Keratinocyte (primary cell): ENCODE measurements around the gene TLK1. TPM values are rescaled to one million over a fixed set of nuclear protein-coding genes. Genes with fewer than 3 reads are reported as not detected.

Source experiments
- DNase-seq: peaks from one replicate; pipeline ENCODE4 v3.0.0-alpha.2; 2011; ENCODE audit warnings: low read depth, missing footprints, low spot score
- FAIRE-seq: peaks from 2 replicates; lab custom pipeline; 2011; peaks lifted over from hg19 to GRCh38; lab: Jason Lieb, UNC
- H2AFZ ChIP-seq: 2 replicates; pipeline ENCODE4 v1.6.0; 2012; ENCODE audit warnings: low read length, control low read depth, inconsistent platforms; ENCODE audit not compliant: control insufficient read depth
- H3K27ac ChIP-seq: 2 replicates; pipeline ENCODE4 v1.5.1; 2011; ENCODE audit warnings: low read length; ENCODE audit not compliant: control insufficient read depth, insufficient read depth
- H3K27me3 ChIP-seq: 3 replicates; pipeline ENCODE4 v1.6.0; 2011; ENCODE audit warnings: low read length; ENCODE audit not compliant: control insufficient read depth, insufficient read depth; ENCODE audit errors: extremely low read depth
- H3K36me3 ChIP-seq, 2 experiments: 2 replicates in 1 of 2; 3 replicates in 1 of 2; pipeline ENCODE4 v1.5.1; 2011; ENCODE audit warnings: low read length in 2 of 2, mild to moderate bottlenecking in 1 of 2; ENCODE audit not compliant: control insufficient read depth in 2 of 2, insufficient read depth in 2 of 2; ENCODE audit errors: extremely low read depth in 1 of 2
- H3K4me1 ChIP-seq: 3 replicates; pipeline ENCODE4 v1.5.1; 2011; ENCODE audit warnings: low read length; ENCODE audit not compliant: control insufficient read depth, insufficient read depth; ENCODE audit errors: extremely low read depth
- H3K4me2 ChIP-seq: 3 replicates; pipeline ENCODE4 v1.6.0; 2011; ENCODE audit warnings: low read depth, low read length; ENCODE audit not compliant: control insufficient read depth, insufficient read depth; ENCODE audit errors: extremely low read depth
- H3K4me3 ChIP-seq, 3 experiments: fragments of 200-600 bp in 1 of 3; sonication (generic) in 1 of 3; 2 replicates in 2 of 3; 3 replicates in 1 of 3; pipeline ENCODE4 v1.5.1; 2011 to 2016; ENCODE audit warnings: low read length in 3 of 3, mild to moderate bottlenecking in 3 of 3, control low read depth in 2 of 3, inconsistent platforms in 1 of 3, low read depth in 1 of 3, mixed read lengths in 1 of 3, mixed run types in 1 of 3, moderate library complexity in 1 of 3; ENCODE audit not compliant: control insufficient read depth in 2 of 3, insufficient read depth in 2 of 3; ENCODE audit errors: extremely low read depth in 1 of 3
- H3K79me2 ChIP-seq: 2 replicates; pipeline ENCODE4 v1.6.0; 2012; ENCODE audit warnings: low read length; ENCODE audit not compliant: control insufficient read depth, insufficient read depth
- H3K9ac ChIP-seq: 3 replicates; pipeline ENCODE4 v1.6.0; 2011; ENCODE audit warnings: low read length; ENCODE audit not compliant: control insufficient read depth, insufficient read depth; ENCODE audit errors: extremely low read depth
- H3K9me1 ChIP-seq: 3 replicates; pipeline ENCODE4 v1.6.0; 2011; ENCODE audit warnings: low read length; ENCODE audit not compliant: control insufficient read depth, insufficient read depth; ENCODE audit errors: extremely low read depth
- H3K9me3 ChIP-seq: 2 replicates; pipeline ENCODE4 v1.5.1; 2012; ENCODE audit warnings: low read depth, low read length; ENCODE audit not compliant: control insufficient read depth
- H4K20me1 ChIP-seq: 3 replicates; pipeline ENCODE4 v1.6.0; 2011; ENCODE audit warnings: low read length; ENCODE audit not compliant: control insufficient read depth, insufficient read depth; ENCODE audit errors: extremely low read depth
- EZH2 ChIP-seq: IDR thresholded peaks from one replicate; pipeline ENCODE4 v1.6.1; 2012; ENCODE audit warnings: inconsistent platforms, mild to moderate bottlenecking, low read length, moderate library complexity
- dilution Hi-C: fragments of 300-500 bp; cut with MboI; formaldehyde crosslinking; loops from one replicate; pipeline ENCODE4 v1.7.0; 2020; ENCODE audit warnings: low sequenced_read_pairs; ENCODE audit not compliant: extremely low pct_ligation_motif_present
- polyA plus RNA-seq, 5 experiments: library from polyadenylated mRNA; depleted of rRNA in 3 of 5; stranded (reverse) in 3 of 5; stranded (forward) in 1 of 5; unstranded in 1 of 5; fragments of >200 nt; gene quantifications; 1 replicate in 1 of 5; 2 replicates in 3 of 5; 3 replicates in 1 of 5; pipeline versions ENCODE4 v1.2.1 to v1.2.3, GENCODE V29; 2011 to 2012; ENCODE audit warnings: missing spikeins in 2 of 5, low read depth in 1 of 5, low replicate concordance in 1 of 5
- TF ChIP-seq, protein P1 (sequence below), 3 experiments: IDR thresholded peaks in 1 of 3; conservative IDR thresholded peaks in 1 of 3; optimal IDR thresholded peaks in 1 of 3; 2 replicates in 2 of 3; 3 replicates in 1 of 3; pipeline versions ENCODE3 to v1.5.1; 2011; ENCODE audit warnings: low read length in 3 of 3, mild to moderate bottlenecking in 3 of 3, moderate library complexity in 2 of 3, control low read depth in 1 of 3, inconsistent platforms in 1 of 3; ENCODE audit not compliant: insufficient read depth in 2 of 3; ENCODE audit errors: extremely low read depth in 1 of 3

TLK1 gene
- polyA plus RNA-seq, 1 donor (not counting 4 experiments of a cell fraction or from before 2014, with no cell fraction given), result 14.7 TPM

DNA sequence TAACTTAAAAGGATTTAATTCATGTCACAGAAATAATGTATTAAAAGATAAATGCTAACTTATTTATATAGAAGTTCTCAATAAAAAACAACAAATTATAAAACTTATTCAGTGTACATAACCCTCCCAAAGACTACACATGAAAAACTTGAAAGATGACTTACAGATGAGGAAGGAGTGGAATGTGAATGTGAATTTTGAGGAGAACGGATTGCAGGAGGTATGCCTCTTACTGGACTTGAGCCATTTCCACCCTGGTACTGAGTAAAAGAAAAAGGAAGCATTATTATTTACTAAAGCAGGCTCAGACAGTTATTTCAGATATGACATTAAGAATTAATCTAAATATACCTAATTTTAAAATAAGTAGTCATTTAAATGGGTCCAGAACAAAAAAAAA is 104.4 kb downstream of the TLK1 start:
- no peak overlapping the region for H2AFZ ChIP-seq
- H3K9me3 ChIP-seq, result no peaks in the 10 kb centered on the region
- no peaks in the 10 kb centered on the region for H4K20me1 ChIP-seq
- dilution Hi-C loops, result no loop called here
- H3K4me1 ChIP-seq, result no peaks in the 10 kb centered on the region
- peaks cover 3 to 5% of the 10 kb centered on the region in 2 experiments for H3K36me3 ChIP-seq
- H3K79me2 ChIP-seq, result no peaks in the 10 kb centered on the region
- H3K9me1 ChIP-seq, result no peaks in the 10 kb centered on the region
- FAIRE-seq, result no peak
- no peak for DNase-seq
- TF ChIP-seq, protein P1, sequence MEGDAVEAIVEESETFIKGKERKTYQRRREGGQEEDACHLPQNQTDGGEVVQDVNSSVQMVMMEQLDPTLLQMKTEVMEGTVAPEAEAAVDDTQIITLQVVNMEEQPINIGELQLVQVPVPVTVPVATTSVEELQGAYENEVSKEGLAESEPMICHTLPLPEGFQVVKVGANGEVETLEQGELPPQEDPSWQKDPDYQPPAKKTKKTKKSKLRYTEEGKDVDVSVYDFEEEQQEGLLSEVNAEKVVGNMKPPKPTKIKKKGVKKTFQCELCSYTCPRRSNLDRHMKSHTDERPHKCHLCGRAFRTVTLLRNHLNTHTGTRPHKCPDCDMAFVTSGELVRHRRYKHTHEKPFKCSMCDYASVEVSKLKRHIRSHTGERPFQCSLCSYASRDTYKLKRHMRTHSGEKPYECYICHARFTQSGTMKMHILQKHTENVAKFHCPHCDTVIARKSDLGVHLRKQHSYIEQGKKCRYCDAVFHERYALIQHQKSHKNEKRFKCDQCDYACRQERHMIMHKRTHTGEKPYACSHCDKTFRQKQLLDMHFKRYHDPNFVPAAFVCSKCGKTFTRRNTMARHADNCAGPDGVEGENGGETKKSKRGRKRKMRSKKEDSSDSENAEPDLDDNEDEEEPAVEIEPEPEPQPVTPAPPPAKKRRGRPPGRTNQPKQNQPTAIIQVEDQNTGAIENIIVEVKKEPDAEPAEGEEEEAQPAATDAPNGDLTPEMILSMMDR (optimal IDR thresholded peaks at IDR 0.05 in 1 of 3, IDR thresholded peaks at IDR 0.05 in 1 of 3, conservative IDR thresholded peaks at IDR 0.05 in 1 of 3; ENCODE audit: extremely low read depth in 1 of 3, insufficient read depth in 2 of 3, low read length in 3 of 3), result no peak
- no peak for TF ChIP-seq EZH2
- no peak overlapping the region for H3K4me2 ChIP-seq
- no peak overlapping the region for H3K27ac ChIP-seq
- H3K27me3 ChIP-seq, result no peaks in the 10 kb centered on the region
- no peak overlapping the region for H3K9ac ChIP-seq
- no peak overlapping the region for H3K4me3 ChIP-seq

GRCh38 chr2:171049691-171050090 is 111.0 kb downstream of the TLK1 start:
- no peaks in the 10 kb centered on the region for H4K20me1 ChIP-seq
- no peak overlapping the region for H3K4me2 ChIP-seq
- TF ChIP-seq, protein P1 (optimal IDR thresholded peaks at IDR 0.05 in 1 of 3, IDR thresholded peaks at IDR 0.05 in 1 of 3, conservative IDR thresholded peaks at IDR 0.05 in 1 of 3; ENCODE audit: extremely low read depth in 1 of 3, insufficient read depth in 2 of 3, low read length in 3 of 3), result no peak
- TF ChIP-seq EZH2, result no peak
- H3K27me3 ChIP-seq, result no peaks in the 10 kb centered on the region
- FAIRE-seq (no peak), DNase-seq (no peak)
- dilution Hi-C loops, result no loop called here
- H3K27ac ChIP-seq, result no peak overlapping the region
- H3K9me3 ChIP-seq, result no peaks in the 10 kb centered on the region
- H3K4me3 ChIP-seq, result no peak overlapping the region
- H3K79me2 ChIP-seq, result no peaks in the 10 kb centered on the region
- H3K9ac ChIP-seq, result no peak overlapping the region
- H3K9me1 ChIP-seq, result no peaks in the 10 kb centered on the region
- H3K36me3 ChIP-seq, result peaks cover 4 to 20% of the 10 kb centered on the region in 2 experiments
- peaks cover 8% of the 10 kb centered on the region for H3K4me1 ChIP-seq
- no peak overlapping the region for H2AFZ ChIP-seq
